GM12878 (cell line): ENCODE data around the gene HCFC1R1. TPM values are rescaled to one million over a fixed set of nuclear protein-coding genes. Genes with fewer than 3 reads are reported as not detected.
A peak's percentile ranks its signal among the peaks of the same experiment; 100 is the strongest.
"Not testable (repeated sequence)": the region's sequence is repeated elsewhere in the genome, so short reads cannot be mapped to it uniquely, and the experiment has no call there.

ENCODE experiments used
- ATAC-seq: fragments of 200-7000 bp; cut with Tn5 transposase; 3 replicates; pipeline ENCODE4 v1.9.1; 2020; ENCODE audit warnings: mild to moderate bottlenecking, moderate library complexity
- BruUV-seq: library from RNA; stranded (reverse); fragments of 400-500 nt; replicated peaks from 2 replicates; lab custom pipeline; 2021; lab: Mats Ljungman, UMichigan
- CTCF ChIA-PET: fragments of 300-600 bp; sonication (Branson Sonifier 250); formaldehyde crosslinking; extraction: SDS; loops from one replicate; lab custom pipeline; 2021; ENCODE audit warnings: inconsistent platforms; lab: Yijun Ruan, JAX
- POLR2A ChIA-PET: fragments of 350-600 bp; formaldehyde crosslinking; extraction: SDS; loops from one replicate; lab custom pipeline; 2021; ENCODE audit warnings: inconsistent platforms; lab: Charles Lee
- RAD21 ChIA-PET: fragments of 300-600 bp; sonication (Branson Sonifier 250); formaldehyde crosslinking; loops from one replicate; lab custom pipeline; 2023; ENCODE audit warnings: antibody characterized with exemption; ENCODE audit not compliant: unreplicated experiment; lab: Charles Lee
- SMC1A ChIA-PET: fragments of 300-600 bp; sonication (Branson Sonifier 250); formaldehyde crosslinking; loops from one replicate; lab custom pipeline; 2023; ENCODE audit not compliant: unreplicated experiment, uncharacterized antibody; lab: Charles Lee
- DNase-seq: peaks from one replicate; pipeline ENCODE4 v3.0.0-alpha.2; 2011; ENCODE audit warnings: low read depth, low spot score
- FAIRE-seq: peaks from 3 replicates; lab custom pipeline; 2011; peaks lifted over from hg19 to GRCh38; lab: Jason Lieb, UNC
- H2AFZ ChIP-seq: 2 replicates; pipeline ENCODE4 v1.6.0; 2011; ENCODE audit warnings: low read depth, low read length, control low read depth; ENCODE audit not compliant: control insufficient read depth
- H3K27ac ChIP-seq: 2 replicates; pipeline ENCODE4 v1.5.1; 2011; ENCODE audit warnings: control low read depth; ENCODE audit not compliant: control insufficient read depth, insufficient read depth
- H3K27me3 ChIP-seq, 2 experiments: replicated peaks in 1 of 2; 2 replicates each; pipeline versions ENCODE4 v1.6.0 to v1.6.1; 2011; ENCODE audit warnings: low read length in 1 of 2; ENCODE audit not compliant: control insufficient read depth in 2 of 2, insufficient read depth in 2 of 2
- H3K36me3 ChIP-seq, 2 experiments: 2 replicates each; pipeline ENCODE4 v1.5.1; 2011; ENCODE audit warnings: low read length in 1 of 2; ENCODE audit not compliant: control insufficient read depth in 2 of 2, insufficient read depth in 2 of 2
- H3K4me1 ChIP-seq: 2 replicates; pipeline ENCODE4 v1.6.1; 2011; ENCODE audit warnings: mild to moderate bottlenecking, low read length, moderate library complexity, mixed read lengths; ENCODE audit not compliant: control insufficient read depth, insufficient read depth
- H3K4me2 ChIP-seq: 2 replicates; pipeline ENCODE4 v1.6.0; 2011; ENCODE audit warnings: control low read depth; ENCODE audit not compliant: control insufficient read depth, insufficient read depth
- H3K4me3 ChIP-seq: fragments of 200-600 bp; sonication (generic); 2 replicates; pipeline ENCODE4 v1.5.1; 2016
- H3K79me2 ChIP-seq: 2 replicates; pipeline ENCODE4 v1.6.0; 2011; ENCODE audit warnings: low read length; ENCODE audit not compliant: control insufficient read depth, insufficient read depth
- H3K9ac ChIP-seq: 2 replicates; pipeline ENCODE4 v1.8.0; 2011; ENCODE audit warnings: low read length, control low read depth, mixed read lengths; ENCODE audit not compliant: control insufficient read depth, insufficient read depth
- H3K9me3 ChIP-seq: replicated peaks from 3 replicates; pipeline ENCODE4 v1.5.1; 2011; ENCODE audit warnings: mild to moderate bottlenecking, low read length; ENCODE audit not compliant: control insufficient read depth, insufficient read depth
- H4K20me1 ChIP-seq: 2 replicates; pipeline ENCODE4 v1.6.0; 2011; ENCODE audit not compliant: control insufficient read depth, insufficient read depth
- CEBPB ChIP-seq, 2 experiments: fragments of 150-350 bp in 1 of 2; IDR thresholded peaks; 2 replicates each; pipeline ENCODE4 v1.6.1; 2012 to 2014; ENCODE audit warnings: low read depth in 2 of 2, low read length in 2 of 2, borderline replicate concordance in 1 of 2, inconsistent platforms in 1 of 2
- MYC ChIP-seq: IDR thresholded peaks from 2 replicates; pipeline ENCODE4 v1.6.1; 2011; ENCODE audit warnings: mild to moderate bottlenecking, low read length, moderate library complexity, inconsistent platforms; ENCODE audit not compliant: insufficient read depth, insufficient replicate concordance, insufficient read length, severe bottlenecking
- NR2C1 ChIP-seq: fragments of 450-650 bp; IDR thresholded peaks from 2 replicates; pipeline ENCODE4 v1.6.1; 2017; ENCODE audit warnings: antibody characterized with exemption, mild to moderate bottlenecking, moderate library complexity
- POLR2AphosphoS2 ChIP-seq: IDR thresholded peaks from 2 replicates; pipeline ENCODE4 v1.6.1; 2011; ENCODE audit warnings: low read depth, mild to moderate bottlenecking, low read length, improper control_type of control experiment, moderate library complexity
- SRF ChIP-seq, 2 experiments: IDR thresholded peaks; 2 replicates each; pipeline ENCODE4 v1.6.1; 2011; ENCODE audit warnings: low read depth in 2 of 2, low read length in 2 of 2, mild to moderate bottlenecking in 1 of 2, moderate library complexity in 1 of 2
- ZBED1 ChIP-seq: IDR thresholded peaks from 2 replicates; pipeline ENCODE4 v1.6.1; 2016; ENCODE audit warnings: borderline replicate concordance
- ZNF274 ChIP-seq: IDR thresholded peaks from one replicate; pipeline ENCODE4 v1.8.0; 2011; ENCODE audit not compliant: insufficient read length, insufficient read depth
- whole genome bisulfite sequencing: methylation state at CpG from one replicate; pipeline ENCODE4 v1.1.6; 2016; ENCODE audit warnings: low lambda C conversion rate; ENCODE audit not compliant: insufficient replicate concordance, insufficient coverage; ENCODE audit errors: missing lambda C conversion rate; 5-methylcytosine and 5-hydroxymethylcytosine counted together
- in situ Hi-C: fragments of 300-500 bp; cut with MboI; formaldehyde crosslinking; loops from 9 replicates; pipeline ENCODE4 v1.14.3; 2018; ENCODE audit warnings: mixed read lengths
- intact Hi-C: fragments of 100-400 bp; cut with micrococcal nuclease; formaldehyde crosslinking; loops from one replicate; pipeline ENCODE4 v1.14.2; 2022; ENCODE audit not compliant: unreplicated experiment
- polyA plus RNA-seq, 11 experiments: library from polyadenylated mRNA; depleted of rRNA in 4 of 11; unstranded in 6 of 11; stranded (reverse) in 5 of 11; fragments of >200 nt; fragmentation: Nextera tagmentation in 4 of 11; fragmentation: Illumina TruSeq in 1 of 11; extraction: Ambion mirVana in 4 of 11; extraction: Trizol in 1 of 11; gene quantifications; 1 replicate in 1 of 11; 2 replicates in 10 of 11; pipeline versions ENCODE4 v1.2.1 to v1.2.3, GENCODE V29; 2011 to 2016; ENCODE audit warnings: inconsistent platforms in 2 of 11, missing spikeins in 2 of 11, low read depth in 1 of 11
- total RNA-seq, 4 experiments: library from RNA; depleted of rRNA in 3 of 4; stranded (reverse); fragments of >200 nt in 3 of 4; fragmentation: Illumina TruSeq in 1 of 4; extraction: Trizol in 1 of 4; gene quantifications; 2 replicates each; pipeline versions ENCODE4 v1.2.1 to v1.2.3, GENCODE V29; 2013 to 2021
- TF ChIP-seq, protein P1 (sequence below): fragments of 150-350 bp; IDR thresholded peaks from 2 replicates; pipeline ENCODE4 v1.6.1; 2016; ENCODE audit warnings: low read depth, low read length

HCFC1R1 gene
- total and polyA plus RNA-seq, 10 of the 15 experiments (the other 5 are each of a cell fraction or from before 2014, with no cell fraction given) = 2.8 to 42.5 (median 20.4) TPM

DNA sequence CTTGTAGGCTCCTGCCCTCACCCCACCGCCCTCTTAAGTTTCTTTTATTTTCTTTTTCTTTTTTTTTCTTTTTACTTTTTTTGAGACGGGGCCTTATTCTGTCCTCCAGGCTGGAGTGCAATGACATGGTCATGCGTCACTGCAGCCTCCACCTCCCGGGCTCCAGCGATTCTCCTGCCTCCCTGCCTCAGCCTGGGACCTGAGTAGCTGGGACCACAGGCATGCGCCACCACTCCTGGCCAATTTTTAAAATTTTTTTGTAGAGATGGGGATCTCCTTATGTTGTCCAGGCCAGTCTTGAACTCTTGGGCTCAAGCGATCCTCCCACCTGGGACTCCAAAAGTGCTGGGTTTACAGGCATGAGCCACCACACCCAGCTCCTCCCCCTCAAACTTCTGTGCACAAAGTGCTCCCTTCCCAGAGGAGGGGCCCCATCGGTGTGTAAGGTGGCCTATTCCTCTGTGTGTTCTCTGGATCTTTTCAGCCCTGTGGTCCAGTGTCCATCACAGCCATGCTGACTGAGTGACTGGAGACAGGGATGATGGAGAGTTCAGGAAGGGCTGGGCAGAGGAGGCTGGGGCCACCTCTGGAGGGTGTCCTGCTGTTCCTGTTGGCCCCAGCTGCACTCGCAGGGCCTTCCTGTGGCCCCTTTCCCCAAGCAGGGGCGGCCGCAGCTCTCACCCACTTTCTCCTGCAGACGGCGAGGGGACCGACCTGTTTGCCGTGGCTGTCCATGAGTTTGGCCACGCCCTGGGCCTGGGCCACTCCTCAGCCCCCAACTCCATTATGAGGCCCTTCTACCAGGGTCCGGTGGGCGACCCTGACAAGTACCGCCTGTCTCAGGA, 32.8 kb upstream of the HCFC1R1 start (continued):
- TF ChIP-seq CEBPB (IDR thresholded peaks at IDR 0.05; ENCODE audit: borderline replicate concordance in 1 of 2, low read depth in 2 of 2, low read length in 2 of 2) (no peak), ZNF274 (no peak), MYC (no peak), NR2C1 (no peak), ZBED1 (no peak), POLR2AphosphoS2 (no peak), SRF (IDR thresholded peaks at IDR 0.05; ENCODE audit: low read depth in 2 of 2, low read length in 2 of 2) (no peak)
- TF ChIP-seq, protein P1, sequence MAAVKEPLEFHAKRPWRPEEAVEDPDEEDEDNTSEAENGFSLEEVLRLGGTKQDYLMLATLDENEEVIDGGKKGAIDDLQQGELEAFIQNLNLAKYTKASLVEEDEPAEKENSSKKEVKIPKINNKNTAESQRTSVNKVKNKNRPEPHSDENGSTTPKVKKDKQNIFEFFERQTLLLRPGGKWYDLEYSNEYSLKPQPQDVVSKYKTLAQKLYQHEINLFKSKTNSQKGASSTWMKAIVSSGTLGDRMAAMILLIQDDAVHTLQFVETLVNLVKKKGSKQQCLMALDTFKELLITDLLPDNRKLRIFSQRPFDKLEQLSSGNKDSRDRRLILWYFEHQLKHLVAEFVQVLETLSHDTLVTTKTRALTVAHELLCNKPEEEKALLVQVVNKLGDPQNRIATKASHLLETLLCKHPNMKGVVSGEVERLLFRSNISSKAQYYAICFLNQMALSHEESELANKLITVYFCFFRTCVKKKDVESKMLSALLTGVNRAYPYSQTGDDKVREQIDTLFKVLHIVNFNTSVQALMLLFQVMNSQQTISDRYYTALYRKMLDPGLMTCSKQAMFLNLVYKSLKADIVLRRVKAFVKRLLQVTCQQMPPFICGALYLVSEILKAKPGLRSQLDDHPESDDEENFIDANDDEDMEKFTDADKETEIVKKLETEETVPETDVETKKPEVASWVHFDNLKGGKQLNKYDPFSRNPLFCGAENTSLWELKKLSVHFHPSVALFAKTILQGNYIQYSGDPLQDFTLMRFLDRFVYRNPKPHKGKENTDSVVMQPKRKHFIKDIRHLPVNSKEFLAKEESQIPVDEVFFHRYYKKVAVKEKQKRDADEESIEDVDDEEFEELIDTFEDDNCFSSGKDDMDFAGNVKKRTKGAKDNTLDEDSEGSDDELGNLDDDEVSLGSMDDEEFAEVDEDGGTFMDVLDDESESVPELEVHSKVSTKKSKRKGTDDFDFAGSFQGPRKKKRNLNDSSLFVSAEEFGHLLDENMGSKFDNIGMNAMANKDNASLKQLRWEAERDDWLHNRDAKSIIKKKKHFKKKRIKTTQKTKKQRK = no peak

DNA sequence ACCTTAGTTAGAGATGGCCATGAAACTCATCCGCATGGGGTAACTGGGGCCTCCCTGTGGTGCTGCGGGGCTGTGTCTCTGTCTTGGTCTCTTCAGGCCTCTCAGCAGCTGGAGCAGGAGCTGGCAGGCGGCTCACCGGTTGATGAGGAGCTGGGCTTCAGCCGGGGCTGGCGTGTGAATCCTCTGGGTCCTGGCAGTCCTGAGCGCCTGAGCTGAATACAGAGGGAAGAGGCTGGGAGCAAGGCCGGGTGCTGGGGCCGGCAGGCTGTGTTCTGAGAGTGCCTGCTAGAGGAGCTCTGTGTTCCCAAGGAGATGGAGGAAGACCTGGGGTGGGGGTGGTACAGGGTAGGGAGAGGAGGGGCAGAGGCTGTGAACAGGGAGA, 32.0 kb upstream of the HCFC1R1 start:
- H3K79me2 ChIP-seq, H3K36me3 ChIP-seq, BruUV-seq, H2AFZ ChIP-seq, DNase-seq, POLR2A ChIA-PET, H4K20me1 ChIP-seq, FAIRE-seq, H3K4me3 ChIP-seq, in situ Hi-C loops, H3K27me3 ChIP-seq, ATAC-seq, H3K9ac ChIP-seq, H3K27ac ChIP-seq, H3K9me3 ChIP-seq, intact Hi-C loops: not testable (repeated sequence)
- RAD21 ChIA-PET = interaction anchor here (1.0 kb wide), 1 partner anchor 74 kb away, joined by 3 read pairs; no protein-coding TSS in a partner anchor
- SMC1A ChIA-PET = interaction anchor here (1.7 kb wide), 1 partner anchor 23 kb away, joined by 5 read pairs; no protein-coding TSS in a partner anchor
- CTCF ChIA-PET = interaction anchor here (1.7 kb wide), 2 partner anchors 24 to 52 kb away, joined by 4 to 5 read pairs; no protein-coding TSS in a partner anchor
- Histone ChIP-seq H3K4me1 (peaks cover 16% of the 10 kb centered on the region), H3K4me2 (0 out of 2 replicates have a peak overlapping the region, but pooled peaks have one; percentile 9)
- WGBS = 90% methylated on average over 9 of the region's 9 CpGs
